Skeletal muscle tissue (tissue), 4 donors: ENCODE measurements around the gene ARID1B. TPM values are rescaled to one million over a fixed set of nuclear protein-coding genes. Genes with fewer than 3 reads are reported as not detected.
A peak's percentile ranks its signal among the peaks of the same experiment; 100 is the strongest.

ENCODE experiments used
- H3K27ac ChIP-seq: one replicate; pipeline ENCODE4 v1.7.0; 2013; ENCODE audit warnings: mild to moderate bottlenecking, low read depth, low read length, inconsistent platforms
- H3K27me3 ChIP-seq, 3 donors: one replicate each; pipeline ENCODE4 v1.7.0; 2013; ENCODE audit warnings: low read length in 3 of 3; ENCODE audit not compliant: control insufficient read depth in 3 of 3, insufficient read depth in 3 of 3
- H3K36me3 ChIP-seq, 3 donors: one replicate each; pipeline ENCODE4 v1.7.0; 2013; ENCODE audit warnings: low read length in 3 of 3; ENCODE audit not compliant: control insufficient read depth in 3 of 3, insufficient read depth in 3 of 3
- H3K4me1 ChIP-seq, 3 donors: one replicate each; pipeline ENCODE4 v1.7.0; 2013; ENCODE audit warnings: low read length in 3 of 3, mild to moderate bottlenecking in 3 of 3; ENCODE audit not compliant: control insufficient read depth in 3 of 3, insufficient read depth in 3 of 3
- H3K4me3 ChIP-seq, 3 donors: one replicate each; pipeline ENCODE4 v1.7.0; 2013; ENCODE audit warnings: low read length in 3 of 3
- H3K9ac ChIP-seq, 3 donors: one replicate each; pipeline ENCODE4 v1.7.0; 2013; ENCODE audit warnings: low read length in 3 of 3, mild to moderate bottlenecking in 3 of 3, moderate library complexity in 2 of 3, low read depth in 1 of 3
- H3K9me3 ChIP-seq, 3 donors: one replicate each; pipeline ENCODE4 v1.7.0; 2013; ENCODE audit warnings: low read length in 3 of 3; ENCODE audit not compliant: control insufficient read depth in 3 of 3
- total RNA-seq: library from RNA; depleted of rRNA; stranded (reverse); fragments of >200 nt; gene quantifications from one replicate; pipeline ENCODE4 v1.2.3, GENCODE V29; 2014
- donor health status: Osteomylitis.

ARID1B gene
- total RNA-seq, 1 donor from 2014 or later, result 73.6 TPM

DNA sequence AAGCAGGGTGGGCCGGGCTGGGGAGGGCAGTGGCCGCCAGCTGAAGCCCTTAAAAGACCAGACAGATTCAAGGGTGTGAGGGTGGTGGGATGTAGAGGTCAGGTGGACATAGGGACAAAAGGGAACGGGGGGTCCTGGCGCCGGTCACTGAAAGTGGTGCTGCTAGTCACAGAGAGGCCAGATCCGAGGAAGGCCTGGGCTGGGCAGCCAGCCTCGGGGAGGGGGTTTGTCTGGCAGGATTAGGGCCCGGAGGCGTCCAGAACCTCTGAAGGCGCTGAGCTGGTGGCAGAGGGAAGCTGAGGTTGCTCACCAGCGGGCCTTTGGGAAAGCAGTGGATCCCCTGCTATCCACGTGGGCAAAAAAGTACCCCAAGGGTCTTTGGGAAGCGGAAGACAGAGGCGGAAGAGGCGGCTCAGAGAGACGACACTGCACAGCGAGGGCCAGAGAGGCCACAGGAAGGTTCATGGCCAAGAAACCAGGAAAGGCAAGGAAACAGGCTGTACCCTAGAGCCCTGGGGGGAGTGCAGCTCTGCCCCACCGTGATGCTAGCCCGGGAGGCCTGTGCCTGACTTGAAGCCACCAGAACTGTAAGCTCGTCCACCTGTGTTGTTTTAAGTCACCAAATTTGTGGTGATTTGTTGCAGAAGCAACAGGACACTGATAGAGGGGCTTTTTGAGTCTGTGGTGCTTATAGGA lies 440.2 kb downstream of the ARID1B start:
- no peak overlapping the region for H3K27ac ChIP-seq
- no peak overlapping the region for H3K4me3 ChIP-seq
- no peaks in the 10 kb centered on the region for H3K36me3 ChIP-seq
- peaks cover 3 to 5% (median 4%) of the 10 kb centered on the region in 3 donors for H3K4me1 ChIP-seq
- H3K9me3 ChIP-seq, result no peaks in the 10 kb centered on the region
- H3K9ac ChIP-seq, result no peak overlapping the region
- H3K27me3 ChIP-seq, result peaks cover 0 to 2% (median 0%) of the 10 kb centered on the region in 3 donors

- no peak overlapping the region for H3K9ac ChIP-seq
- no peak overlapping the region for H3K4me3 ChIP-seq
- no peaks in the 10 kb centered on the region for H3K36me3 ChIP-seq
- peaks cover 0 to 2% (median 0%) of the 10 kb centered on the region in 3 donors for H3K27me3 ChIP-seq
- H3K27ac ChIP-seq, result no peak overlapping the region
- no peaks in the 10 kb centered on the region for H3K9me3 ChIP-seq
- peaks cover 3 to 5% (median 4%) of the 10 kb centered on the region in 3 donors for H3K4me1 ChIP-seq
Observed at GRCh38 chr6:157217894-157218370, 440.8 kb downstream of the ARID1B start.

DNA sequence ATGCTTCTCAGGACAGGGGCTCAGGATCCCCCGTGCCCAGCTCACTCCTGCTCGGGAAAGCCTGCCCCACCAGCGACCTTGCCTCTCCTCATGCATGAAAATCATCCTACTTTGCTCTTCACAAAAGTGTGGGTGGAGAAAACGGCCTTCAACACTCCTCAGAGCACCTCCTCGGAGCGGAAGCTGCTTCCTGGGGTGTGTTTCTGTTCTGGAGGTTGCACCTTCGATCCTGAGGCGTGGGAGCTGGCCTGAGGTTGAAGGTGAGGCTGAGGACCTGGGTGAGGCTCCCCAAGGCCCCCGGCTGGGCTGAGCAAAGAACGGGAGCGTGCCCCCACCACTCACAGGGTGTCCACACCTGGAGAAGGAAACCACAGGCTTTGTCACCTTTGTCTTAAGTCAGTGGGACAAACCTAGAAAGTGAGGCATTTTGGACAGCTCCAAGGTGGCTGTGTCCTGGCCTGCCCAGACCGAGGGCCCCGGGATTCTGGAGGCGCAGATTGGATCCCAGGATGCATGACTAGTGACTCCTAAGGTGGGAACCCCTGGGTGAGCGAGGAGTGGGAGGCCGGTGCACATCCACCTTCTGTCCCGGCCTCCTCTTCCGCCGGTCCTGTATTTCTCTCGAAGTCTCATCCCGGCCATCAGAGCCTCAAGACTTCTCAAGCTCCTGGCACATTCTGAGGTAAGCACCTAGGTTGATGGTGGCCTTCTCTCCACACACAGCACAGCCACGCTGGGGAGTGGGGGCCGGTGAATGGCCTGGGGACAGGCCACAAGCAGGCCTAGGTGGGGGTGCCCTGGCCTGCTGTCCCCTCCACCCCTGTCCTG lies 441.4 kb downstream of the ARID1B start:
- H3K9ac ChIP-seq, result no peak overlapping the region
- no peaks in the 10 kb centered on the region for H3K9me3 ChIP-seq
- H3K36me3 ChIP-seq, result no peaks in the 10 kb centered on the region
- H3K27ac ChIP-seq, result no peak overlapping the region
- peaks cover 0 to 2% (median 0%) of the 10 kb centered on the region in 3 donors for H3K27me3 ChIP-seq
- H3K4me3 ChIP-seq, result no peak overlapping the region
- peaks cover 3 to 5% (median 4%) of the 10 kb centered on the region in 3 donors for H3K4me1 ChIP-seq

DNA sequence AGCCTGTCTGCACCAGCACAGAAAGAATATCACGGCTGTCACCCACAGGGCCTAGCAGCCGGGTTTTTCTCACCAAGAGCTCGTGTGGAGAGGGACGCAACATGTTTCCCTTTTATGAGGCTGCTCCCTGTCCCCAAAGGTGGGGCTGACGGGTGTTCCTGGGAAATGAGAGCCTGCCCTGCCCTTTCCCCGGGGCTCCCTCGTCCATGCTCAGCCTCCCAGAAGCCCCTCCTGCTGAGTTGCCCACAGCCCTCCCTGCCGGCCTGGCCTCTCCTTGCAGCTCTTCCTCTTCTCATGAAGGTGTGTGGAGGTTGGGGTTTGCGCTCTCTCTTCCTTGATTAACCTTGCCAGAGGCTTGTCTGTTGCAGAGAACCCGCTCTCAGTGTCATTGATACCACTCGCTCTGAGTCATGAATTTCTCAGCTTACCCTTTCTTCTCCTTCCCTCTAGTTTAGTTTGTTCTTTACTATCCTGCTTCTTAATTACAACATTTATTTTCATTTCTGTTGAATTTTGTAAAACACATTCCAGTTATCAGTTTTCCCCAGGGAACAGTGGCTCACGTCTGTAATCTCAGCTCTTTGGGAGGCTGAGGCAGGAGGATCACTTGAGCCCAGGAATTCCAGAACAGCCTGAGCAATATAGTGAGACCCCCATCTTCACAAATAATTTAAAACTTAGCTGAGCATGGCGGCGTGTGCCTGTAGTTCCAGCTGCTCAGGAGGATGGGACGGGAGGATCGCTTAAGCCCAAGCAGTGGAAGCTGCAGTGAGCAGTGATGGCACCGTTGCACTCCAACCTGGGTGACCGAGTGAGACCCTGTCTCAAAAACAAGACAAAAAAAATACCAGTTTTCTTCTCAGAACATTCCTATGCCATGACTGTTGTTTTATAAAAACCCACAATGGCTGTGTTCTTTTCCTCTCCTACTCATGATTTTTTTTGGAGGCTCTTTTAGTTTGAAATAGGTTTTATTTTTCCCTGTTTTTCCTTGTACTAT lies 442.3 kb downstream of the ARID1B start:
- H3K27me3 ChIP-seq, result peaks cover 0 to 2% (median 0%) of the 10 kb centered on the region in 3 donors
- H3K27ac ChIP-seq, result no peak overlapping the region
- H3K4me3 ChIP-seq, result no peak overlapping the region
- H3K4me1 ChIP-seq, result peaks cover 3 to 5% (median 4%) of the 10 kb centered on the region in 3 donors
- no peaks in the 10 kb centered on the region for H3K9me3 ChIP-seq
- no peaks in the 10 kb centered on the region for H3K36me3 ChIP-seq
- no peak overlapping the region for H3K9ac ChIP-seq

DNA sequence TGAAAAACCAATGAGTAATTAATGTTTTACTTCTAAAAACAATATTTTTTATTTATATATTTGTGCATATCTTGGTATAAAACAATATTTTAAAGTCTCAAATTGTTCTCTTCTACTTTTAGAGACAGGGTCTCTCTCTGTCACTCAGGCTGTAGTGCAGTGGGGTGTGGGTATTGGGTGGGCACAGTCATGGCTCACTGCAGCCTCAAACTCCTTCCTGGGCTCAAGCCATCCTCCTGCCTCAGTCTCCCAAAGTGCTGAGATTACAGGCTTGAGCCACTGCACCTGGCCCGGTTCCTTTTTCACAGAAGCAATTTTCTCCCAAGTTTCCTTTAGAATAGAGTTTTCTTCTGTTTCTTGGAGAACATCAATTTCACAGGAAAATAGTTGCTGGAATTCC lies 443.3 kb downstream of the ARID1B start:
- Histone ChIP-seq H3K27me3 (peaks cover 0 to 2% (median 0%) of the 10 kb centered on the region in 3 donors), H3K4me1 (peaks cover 7 to 10% (median 10%) of the 10 kb centered on the region in 3 donors), H3K9me3 (no peaks in the 10 kb centered on the region), H3K36me3 (no peaks in the 10 kb centered on the region), H3K4me3 (peak overlapping the region in 1 of 3 donors; percentile 73), H3K27ac (no peak overlapping the region), H3K9ac (peak overlapping the region in 1 of 3 donors; percentile 62)

DNA sequence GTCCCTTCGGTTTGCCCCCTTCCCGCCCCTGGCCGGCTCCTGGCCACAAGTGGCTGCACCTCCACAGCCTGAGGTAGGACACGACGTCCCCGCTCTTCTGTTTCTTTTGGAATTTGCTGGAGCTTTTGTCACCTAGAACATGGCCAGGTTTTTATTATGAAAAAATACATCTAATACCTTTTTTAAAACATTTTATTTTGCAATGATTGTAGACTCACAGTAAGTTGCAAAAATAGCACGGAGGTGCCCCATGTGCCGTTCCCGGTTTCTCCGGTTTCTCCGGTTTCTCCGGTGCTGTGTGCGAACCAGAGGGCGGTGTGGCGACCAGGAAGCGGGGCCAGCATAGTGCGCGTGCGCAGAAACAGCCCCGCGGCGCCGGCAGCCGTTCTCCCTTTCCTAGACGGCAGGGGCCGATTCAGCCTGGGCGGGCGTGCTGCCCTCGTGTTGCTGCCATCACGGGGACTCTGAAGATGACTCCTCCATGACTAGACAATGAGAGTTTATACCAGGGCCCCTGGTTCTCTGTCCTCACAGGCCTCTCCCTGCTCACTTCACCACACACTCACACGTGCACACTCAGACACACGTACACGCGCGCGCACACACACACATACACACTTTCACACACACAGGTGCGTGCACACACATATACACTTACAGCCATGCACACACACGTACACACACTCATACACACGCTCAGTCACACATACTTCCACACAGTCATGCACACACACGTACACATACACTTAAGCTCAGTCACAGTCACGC lies 444.1 kb downstream of the ARID1B start:
- no peaks in the 10 kb centered on the region for H3K36me3 ChIP-seq
- peaks cover 0 to 2% (median 0%) of the 10 kb centered on the region in 3 donors for H3K27me3 ChIP-seq
- H3K4me1 ChIP-seq, result peaks cover 11 to 15% (median 13%) of the 10 kb centered on the region in 3 donors
- H3K9ac ChIP-seq, result peak overlapping the region; percentile 59 to 65 (median 62)
- H3K27ac ChIP-seq, result no peak overlapping the region
- peak overlapping the region; percentile 60 to 73 (median 60) for H3K4me3 ChIP-seq
- no peaks in the 10 kb centered on the region for H3K9me3 ChIP-seq

DNA sequence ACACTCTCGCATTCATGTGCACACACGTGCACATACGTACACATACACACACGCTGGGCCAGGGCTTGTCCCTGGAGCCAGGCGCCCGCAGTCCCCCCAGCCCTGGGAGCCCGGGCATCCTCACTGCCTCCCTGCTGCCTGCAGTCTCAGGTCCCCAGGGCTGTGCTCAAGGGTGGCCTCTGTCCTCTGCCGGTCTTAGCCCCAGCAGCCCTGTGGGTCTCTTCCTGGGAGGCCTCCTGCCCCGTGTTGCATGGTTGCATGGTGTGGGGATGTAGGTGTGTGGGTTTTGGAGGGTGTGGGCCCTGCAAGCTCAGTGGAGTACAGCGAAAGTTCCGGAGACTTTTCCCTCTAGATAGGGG lies 444.6 kb downstream of the ARID1B start:
- Histone ChIP-seq H3K36me3 (no peaks in the 10 kb centered on the region), H3K27me3 (no peaks in the 10 kb centered on the region)

DNA sequence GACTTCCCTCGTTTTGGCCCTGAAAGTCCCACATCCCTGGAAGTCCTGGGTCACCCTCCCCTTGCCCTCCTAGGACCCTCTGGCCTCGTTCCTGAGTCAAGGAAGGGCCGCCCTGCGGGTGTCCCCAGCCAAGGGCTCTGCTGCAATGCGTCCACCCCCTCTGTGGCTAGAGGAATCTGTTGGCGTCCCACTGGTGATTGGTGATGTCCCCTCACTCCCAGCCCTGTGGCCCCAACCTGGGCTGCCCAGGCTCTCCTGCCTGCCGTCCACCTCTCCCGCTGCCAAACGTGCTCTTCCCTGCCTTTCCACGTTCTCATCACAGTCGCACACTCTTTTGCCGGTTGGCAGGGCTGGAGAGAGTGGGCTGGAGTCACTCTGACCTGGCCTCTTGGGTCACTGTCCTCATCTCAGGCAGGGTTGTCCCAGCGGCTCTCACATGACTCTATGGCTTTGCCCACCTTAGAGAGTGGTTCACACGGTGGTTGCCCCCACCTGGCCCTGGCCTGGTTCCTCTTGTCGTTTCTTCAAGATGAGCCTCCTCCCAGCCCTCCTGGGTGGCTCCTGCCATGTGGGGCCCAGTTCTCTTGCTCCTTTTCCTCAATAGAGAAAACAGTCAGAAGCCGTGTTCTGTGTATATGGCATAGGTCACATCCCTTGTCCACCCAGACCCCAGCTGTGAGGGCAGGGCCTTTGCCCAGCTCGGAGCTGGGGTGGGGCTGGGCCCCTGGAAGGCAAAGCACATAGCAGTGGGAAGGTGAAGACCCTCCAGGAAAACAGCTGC lies 445.2 kb downstream of the ARID1B start:
- Histone ChIP-seq H3K4me3 (no peak overlapping the region), H3K9me3 (no peaks in the 10 kb centered on the region), H3K27ac (no peak overlapping the region), H3K27me3 (no peaks in the 10 kb centered on the region), H3K36me3 (no peaks in the 10 kb centered on the region), H3K4me1 (peaks cover 21 to 22% (median 21%) of the 10 kb centered on the region in 3 donors), H3K9ac (no peak overlapping the region)

More for the DNA sequence above, 444.6 kb downstream of the ARID1B start:
- Histone ChIP-seq H3K4me1 (peaks cover 15 to 17% (median 15%) of the 10 kb centered on the region in 3 donors), H3K9me3 (no peaks in the 10 kb centered on the region), H3K4me3 (no peak overlapping the region), H3K27ac (no peak overlapping the region), H3K9ac (no peak overlapping the region)
